Coronary artery (tissue), 2 donors: Measurements from ENCODE around the gene CALHM3.

Experiments
- DNase-seq: peaks from one replicate; pipeline ENCODE4 v3.0.0-alpha.2; 2017; ENCODE audit warnings: low spot score
- H3K27ac ChIP-seq, 2 donors: fragments of 200-600 bp; sonication (generic); one replicate each; pipeline ENCODE4 v1.5.1; 2016 to 2019
- H3K4me3 ChIP-seq: fragments of 200-600 bp; sonication (generic); 2 replicates; pipeline ENCODE4 v1.5.1; 2016; ENCODE audit warnings: mild to moderate bottlenecking, moderate library complexity
- TF ChIP-seq, protein P1 (sequence below): fragments of 200-600 bp; sonication (generic); IDR thresholded peaks from one replicate; pipeline ENCODE4 v1.5.1; 2019; ENCODE audit warnings: antibody characterized with exemption

The CALHM3 gene

GRCh38 chr10:103514244-103514643 is 35.2 kb upstream of the CALHM3 start:
- H3K27ac ChIP-seq, result no peak overlapping the region
- TF ChIP-seq, protein P1, sequence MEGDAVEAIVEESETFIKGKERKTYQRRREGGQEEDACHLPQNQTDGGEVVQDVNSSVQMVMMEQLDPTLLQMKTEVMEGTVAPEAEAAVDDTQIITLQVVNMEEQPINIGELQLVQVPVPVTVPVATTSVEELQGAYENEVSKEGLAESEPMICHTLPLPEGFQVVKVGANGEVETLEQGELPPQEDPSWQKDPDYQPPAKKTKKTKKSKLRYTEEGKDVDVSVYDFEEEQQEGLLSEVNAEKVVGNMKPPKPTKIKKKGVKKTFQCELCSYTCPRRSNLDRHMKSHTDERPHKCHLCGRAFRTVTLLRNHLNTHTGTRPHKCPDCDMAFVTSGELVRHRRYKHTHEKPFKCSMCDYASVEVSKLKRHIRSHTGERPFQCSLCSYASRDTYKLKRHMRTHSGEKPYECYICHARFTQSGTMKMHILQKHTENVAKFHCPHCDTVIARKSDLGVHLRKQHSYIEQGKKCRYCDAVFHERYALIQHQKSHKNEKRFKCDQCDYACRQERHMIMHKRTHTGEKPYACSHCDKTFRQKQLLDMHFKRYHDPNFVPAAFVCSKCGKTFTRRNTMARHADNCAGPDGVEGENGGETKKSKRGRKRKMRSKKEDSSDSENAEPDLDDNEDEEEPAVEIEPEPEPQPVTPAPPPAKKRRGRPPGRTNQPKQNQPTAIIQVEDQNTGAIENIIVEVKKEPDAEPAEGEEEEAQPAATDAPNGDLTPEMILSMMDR, result no peak
- DNase-seq, result peak; percentile 43
- H3K4me3 ChIP-seq, result no peak overlapping the region

DNA sequence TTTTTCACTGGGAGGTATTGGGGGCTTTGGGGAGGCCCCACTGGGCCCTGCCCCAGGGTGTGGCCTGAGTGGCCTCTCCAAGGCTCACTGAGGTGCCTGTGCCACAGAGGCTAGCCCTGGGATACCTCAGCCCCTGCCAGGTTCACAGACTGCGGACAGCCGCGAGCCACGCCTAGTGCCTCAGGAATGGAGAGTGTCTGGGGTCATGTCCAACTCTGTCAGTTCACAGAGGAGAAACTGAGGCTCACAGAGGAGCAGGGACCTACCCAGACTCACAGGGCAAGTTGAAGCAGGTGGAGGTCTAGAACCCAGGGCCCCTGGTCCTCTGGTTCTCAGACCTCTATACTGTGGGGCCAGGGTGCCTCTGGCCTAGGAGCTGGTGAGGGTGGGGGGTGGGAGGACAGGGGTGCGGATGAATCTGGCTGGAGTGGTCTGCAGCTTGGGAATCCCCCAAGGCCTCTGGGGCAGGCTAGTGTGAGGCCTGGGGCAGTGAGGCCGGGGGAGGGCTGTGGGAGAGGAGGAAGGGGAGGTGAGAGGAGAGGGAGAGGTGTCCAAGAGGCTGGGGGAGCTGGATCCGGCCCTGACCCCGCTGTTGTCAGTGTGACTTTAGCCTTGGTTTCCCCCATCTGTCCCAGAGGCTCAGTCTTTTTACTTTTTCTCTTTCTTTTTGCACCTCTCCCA is 34.5 kb upstream of the CALHM3 start:
- Histone ChIP-seq H3K4me3 (no peak overlapping the region), H3K27ac (no peak overlapping the region)
- TF ChIP-seq, protein P1, result no peak
- DNase-seq, result no peak

- TF ChIP-seq, protein P1, result no peak
- Histone ChIP-seq H3K4me3 (no peak overlapping the region), H3K27ac (no peak overlapping the region)
- DNase-seq, result no peak
Measured at GRCh38 chr10:103512591-103513379, 33.7 kb upstream of the CALHM3 start.

DNA sequence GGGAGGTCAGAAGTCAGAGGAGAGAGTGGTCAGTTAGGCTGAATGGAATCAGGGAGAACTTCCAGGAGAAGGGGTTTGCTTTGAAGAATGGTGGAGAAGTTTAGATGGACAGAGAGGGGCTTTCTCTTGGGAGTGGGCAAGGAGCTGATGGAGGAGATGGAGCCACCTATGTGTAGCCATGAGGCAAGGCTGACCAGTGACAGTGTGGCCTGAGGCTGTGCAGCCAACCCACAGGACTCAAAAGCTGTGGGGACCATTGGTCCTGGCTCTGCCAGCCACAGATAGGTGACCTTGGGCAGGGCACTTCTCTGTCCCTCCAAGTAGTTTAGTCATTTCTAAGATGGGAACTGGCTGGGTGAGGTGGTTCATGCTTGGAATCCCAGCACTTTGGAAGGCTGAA is 33.1 kb upstream of the CALHM3 start:
- TF ChIP-seq, protein P1, result no peak
- H3K27ac ChIP-seq, result no peak overlapping the region
- no peak overlapping the region for H3K4me3 ChIP-seq
- no peak for DNase-seq

GRCh38 chr10:103510791-103511752 is 32.0 kb upstream of the CALHM3 start:
- no peak for DNase-seq
- H3K4me3 ChIP-seq, result no peak overlapping the region
- TF ChIP-seq, protein P1, result no peak
- no peak overlapping the region for H3K27ac ChIP-seq

DNA sequence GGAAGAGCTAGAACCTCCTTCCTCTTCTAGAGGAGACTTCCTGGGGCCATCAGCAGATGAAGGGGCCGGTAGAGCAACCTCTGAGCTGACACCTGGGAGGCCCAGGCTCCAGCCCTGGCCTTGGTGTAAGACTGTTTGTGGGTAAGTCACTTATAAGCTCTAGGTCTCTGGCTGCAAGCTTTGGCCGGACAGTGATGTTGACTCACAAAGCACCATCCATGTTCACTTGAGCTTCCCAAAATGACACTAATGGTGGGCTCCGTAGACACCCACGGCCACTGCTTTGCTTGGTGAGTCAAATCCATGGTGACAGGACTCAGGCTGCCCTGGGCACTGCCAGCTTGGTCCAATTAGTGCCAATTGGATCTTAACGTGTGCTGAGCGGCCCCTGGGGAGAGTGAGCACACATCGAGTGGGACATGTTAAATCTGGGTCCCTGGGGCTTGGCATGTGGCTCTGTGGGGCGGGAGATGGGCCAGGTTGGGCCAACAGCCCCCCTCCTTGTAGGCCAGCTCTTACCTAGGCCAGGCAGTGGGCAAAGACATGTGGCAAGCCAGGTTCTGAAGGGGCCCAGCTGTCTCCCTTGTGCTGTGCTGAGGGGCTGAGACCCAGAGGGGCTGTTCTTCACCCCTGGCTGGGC is 31.1 kb upstream of the CALHM3 start:
- TF ChIP-seq, protein P1, result no peak
- no peak overlapping the region for H3K4me3 ChIP-seq
- no peak overlapping the region for H3K27ac ChIP-seq
- no peak for DNase-seq
